Measurements from ENCODE around the gene HACD4. TPM values are rescaled to one million over a fixed set of nuclear protein-coding genes. Genes with fewer than 3 reads are reported as not detected.

HACD4 gene
- total RNA-seq, 1 experiment from 2014 or later, result 0.63 TPM

DNA sequence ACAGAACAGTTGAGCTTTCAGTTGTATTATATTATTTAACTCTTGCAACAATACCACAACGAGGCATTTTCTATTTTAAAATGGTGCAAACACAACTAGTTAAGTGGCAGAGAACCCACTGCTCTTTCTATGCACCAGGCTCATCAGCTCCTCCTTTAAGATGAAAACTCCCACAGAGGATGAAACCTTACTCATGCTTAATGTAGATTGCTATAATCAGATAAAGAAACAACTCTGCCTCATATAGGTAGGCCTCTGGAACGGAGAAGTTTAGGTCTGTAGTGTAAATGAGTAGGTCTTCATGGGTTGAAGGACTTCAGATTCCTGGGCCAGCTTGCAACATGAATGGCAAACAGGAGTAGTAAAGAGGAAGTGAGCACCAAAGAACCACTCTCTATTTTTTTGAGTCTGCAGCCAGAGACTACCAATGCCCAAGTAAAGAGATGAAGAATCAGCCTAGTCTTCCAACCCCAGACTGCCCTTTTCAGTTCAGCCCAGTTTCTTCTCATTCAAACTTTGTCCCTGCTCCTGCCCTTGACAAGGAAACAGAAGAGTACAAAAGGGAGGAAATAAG, 33.9 kb downstream of the HACD4 start:
- no peak overlapping the region for H2BK5ac ChIP-seq (ENCODE audit: insufficient read length, low read length)
- no peaks in the 10 kb centered on the region for H3K79me1 ChIP-seq (ENCODE audit: insufficient read depth, low read depth, low read length, poor library complexity, severe bottlenecking)
- H3K18ac ChIP-seq (ENCODE audit: insufficient read length, low read depth, low read length), result no peak overlapping the region
- H3K9me3 ChIP-seq (ENCODE audit: control insufficient read depth, low read depth, low read length), result no peaks in the 10 kb centered on the region
- no peak overlapping the region for H3T11ph ChIP-seq (ENCODE audit: low read length)
- no peak overlapping the region for H3K27ac ChIP-seq (ENCODE audit: insufficient read length, low read depth, low read length)
- Mint-ChIP-seq H3K36me3 (ENCODE audit: insufficient read depth in 1 of 3, low read depth in 3 of 3) (peaks cover 12 to 33% (median 27%) of the 10 kb centered on the region in 3 experiments), H3K27ac (peak overlapping the region in 1 of 3 experiments; percentile 8; a peak in 1 of 7 replicates), H3K9me3 (peaks cover 0 to 2% of the 10 kb centered on the region in 2 experiments; a peak in 2 of 5 replicates), H3K4me1 (peaks cover 0 to 8% of the 10 kb centered on the region in 2 experiments; a peak in 1 of 4 replicates), H3K4me3 (no peak overlapping the region), H3K27me3 (ENCODE audit: low read depth) (no peaks in the 10 kb centered on the region)
- H3K4ac ChIP-seq (ENCODE audit: low read depth, low read length), result no peak overlapping the region
- H3K14ac ChIP-seq (ENCODE audit: insufficient read depth, low read length), result no peak overlapping the region
- no peak overlapping the region for H2AK5ac ChIP-seq (ENCODE audit: insufficient read length, low read length)
- H3K23ac ChIP-seq (ENCODE audit: insufficient read length, low read depth, low read length), result no peak overlapping the region
- H3K4me1 ChIP-seq (ENCODE audit: insufficient read depth, low read length), result peaks cover 6% of the 10 kb centered on the region
- no peak overlapping the region for H3K4me2 ChIP-seq (ENCODE audit: insufficient read depth, insufficient read length, low read length)
- H2BK20ac ChIP-seq (ENCODE audit: low read depth, low read length, poor library complexity, severe bottlenecking), result no peak overlapping the region
- no peaks in the 10 kb centered on the region for H3K23me2 ChIP-seq (ENCODE audit: insufficient read length, low read depth, low read length, poor library complexity, severe bottlenecking)
- H4K91ac ChIP-seq (ENCODE audit: insufficient read length, low read depth, low read length), result no peak overlapping the region
- no CpG with 5 or more reads among the region's 2 CpGs for WGBS (ENCODE audit: extremely low coverage, insufficient read length, low lambda C conversion rate)
- no peak for DNase-seq
- H2BK12ac ChIP-seq (ENCODE audit: insufficient read length, low read depth, low read length), result no peak overlapping the region
- H4K5ac ChIP-seq (ENCODE audit: insufficient read length, low read depth, low read length), result no peak overlapping the region
- no peak overlapping the region for H4K8ac ChIP-seq (replicated peaks; ENCODE audit: insufficient read length, low read depth, low read length)
- no peak overlapping the region for H3K56ac ChIP-seq (ENCODE audit: insufficient read length, low read depth, low read length)
- no peaks in the 10 kb centered on the region for H3K27me3 ChIP-seq (ENCODE audit: insufficient read depth, low read length)
- TF ChIP-seq, protein P1, sequence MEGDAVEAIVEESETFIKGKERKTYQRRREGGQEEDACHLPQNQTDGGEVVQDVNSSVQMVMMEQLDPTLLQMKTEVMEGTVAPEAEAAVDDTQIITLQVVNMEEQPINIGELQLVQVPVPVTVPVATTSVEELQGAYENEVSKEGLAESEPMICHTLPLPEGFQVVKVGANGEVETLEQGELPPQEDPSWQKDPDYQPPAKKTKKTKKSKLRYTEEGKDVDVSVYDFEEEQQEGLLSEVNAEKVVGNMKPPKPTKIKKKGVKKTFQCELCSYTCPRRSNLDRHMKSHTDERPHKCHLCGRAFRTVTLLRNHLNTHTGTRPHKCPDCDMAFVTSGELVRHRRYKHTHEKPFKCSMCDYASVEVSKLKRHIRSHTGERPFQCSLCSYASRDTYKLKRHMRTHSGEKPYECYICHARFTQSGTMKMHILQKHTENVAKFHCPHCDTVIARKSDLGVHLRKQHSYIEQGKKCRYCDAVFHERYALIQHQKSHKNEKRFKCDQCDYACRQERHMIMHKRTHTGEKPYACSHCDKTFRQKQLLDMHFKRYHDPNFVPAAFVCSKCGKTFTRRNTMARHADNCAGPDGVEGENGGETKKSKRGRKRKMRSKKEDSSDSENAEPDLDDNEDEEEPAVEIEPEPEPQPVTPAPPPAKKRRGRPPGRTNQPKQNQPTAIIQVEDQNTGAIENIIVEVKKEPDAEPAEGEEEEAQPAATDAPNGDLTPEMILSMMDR (conservative IDR thresholded peaks at IDR 0.05), result no peak
- no peak overlapping the region for H2AFZ ChIP-seq (ENCODE audit: low read length)
- H2BK120ac ChIP-seq (ENCODE audit: low read depth, low read length, poor library complexity, severe bottlenecking), result no peak overlapping the region
- no peaks in the 10 kb centered on the region for H4K20me1 ChIP-seq (ENCODE audit: control insufficient read depth, insufficient read depth, insufficient read length)
- H3K9ac ChIP-seq (ENCODE audit: extremely low read depth, insufficient read length, low read length), result no peak overlapping the region
- no peak overlapping the region for H2BK15ac ChIP-seq (ENCODE audit: low read depth, low read length)
- H3K79me2 ChIP-seq (ENCODE audit: insufficient read depth, low read length), result no peaks in the 10 kb centered on the region

Data from H9 (cell line).